Measurements from ENCODE around the gene KCNK1. TPM values are rescaled to one million over a fixed set of nuclear protein-coding genes. Genes with fewer than 3 reads are reported as not detected.
A peak's percentile ranks its signal among the peaks of the same experiment; 100 is the strongest.

The KCNK1 gene
- total RNA-seq, 1 experiment from 2014 or later: 31.1 TPM

DNA sequence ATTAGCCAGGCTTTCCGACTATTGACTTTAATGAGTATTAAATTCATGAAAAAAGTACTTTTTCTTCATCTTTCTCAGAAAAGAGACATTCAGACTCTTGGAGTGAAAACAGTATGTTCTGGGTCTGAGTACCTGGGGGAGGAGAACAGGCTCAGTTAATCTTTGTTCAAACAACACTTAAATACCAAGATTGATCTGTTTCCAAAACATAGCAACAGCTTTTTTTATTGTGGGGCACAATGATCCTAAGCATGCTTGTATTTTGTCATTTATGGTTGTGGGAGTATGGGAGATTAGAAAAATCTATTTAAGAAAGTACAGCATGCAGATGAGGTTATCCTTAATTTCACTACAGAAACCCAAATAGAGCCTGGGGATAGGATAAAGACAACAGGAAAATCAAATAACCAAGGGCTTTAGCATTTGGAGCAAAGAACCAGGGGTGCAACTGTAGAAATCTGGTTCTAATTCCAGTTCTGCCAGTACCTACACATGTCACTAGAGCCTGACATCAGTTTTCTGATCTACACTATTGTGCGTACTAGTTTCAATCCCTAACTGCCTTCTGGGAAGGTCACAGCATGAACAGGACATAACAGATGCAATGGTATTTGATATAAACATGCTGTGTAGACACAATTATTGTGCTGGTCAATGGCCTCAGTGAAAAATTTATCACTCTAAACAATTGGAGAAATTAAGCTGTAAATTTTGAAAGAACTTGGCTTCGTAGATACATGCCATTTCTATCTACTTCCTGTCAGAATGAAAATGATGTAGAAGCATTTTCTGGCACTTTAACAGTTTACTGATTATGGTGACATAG lies 91.2 kb downstream of the KCNK1 start:
- intact Hi-C loops (cut with micrococcal nuclease): no loop called here
- no TSS peak for BruUV-seq (replicated peaks)
- no peaks in the 10 kb centered on the region for H4K20me1 ChIP-seq (ENCODE audit: low read length)
- no peak overlapping the region for H3K27ac ChIP-seq (ENCODE audit: low read length)
- no peak overlapping the region for H3K4me2 ChIP-seq (ENCODE audit: low read length)
- no peaks in the 10 kb centered on the region for H3K27me3 ChIP-seq (ENCODE audit: low read length)
- peaks cover 47% of the 10 kb centered on the region for H3K4me1 ChIP-seq (ENCODE audit: insufficient read depth, low read length)
- no peaks in the 10 kb centered on the region for H3K36me3 ChIP-seq (ENCODE audit: low read depth, low read length)
- H2AFZ ChIP-seq (ENCODE audit: low read length): no peak overlapping the region
- no peak overlapping the region for H3K4me3 ChIP-seq (ENCODE audit: low read length)
- no peak for DNase-seq
- no peaks in the 10 kb centered on the region for H3K9me2 ChIP-seq (replicated peaks; ENCODE audit: low read length)
- H3K9ac ChIP-seq (ENCODE audit: low read length): no peak overlapping the region
- CTCF ChIA-PET: no interaction called here
- H3K79me2 ChIP-seq (ENCODE audit: low read length): no peaks in the 10 kb centered on the region
- H3F3A ChIP-seq (ENCODE audit: low read length, unreplicated experiment): peaks cover 15% of the 10 kb centered on the region
- POLR2A ChIA-PET (ENCODE audit: unreplicated experiment): no interaction called here
- no peaks in the 10 kb centered on the region for H3K9me3 ChIP-seq (ENCODE audit: low read length)
- no peak for ATAC-seq
- no peak for TF ChIP-seq EZH2 (IDR thresholded peaks at IDR 0.05; ENCODE audit: low read length, unreplicated experiment)
- no peak for TF ChIP-seq EZH2phosphoT487 (IDR thresholded peaks at IDR 0.05; ENCODE audit: borderline replicate concordance, low read length)
- TF ChIP-seq, protein P1, sequence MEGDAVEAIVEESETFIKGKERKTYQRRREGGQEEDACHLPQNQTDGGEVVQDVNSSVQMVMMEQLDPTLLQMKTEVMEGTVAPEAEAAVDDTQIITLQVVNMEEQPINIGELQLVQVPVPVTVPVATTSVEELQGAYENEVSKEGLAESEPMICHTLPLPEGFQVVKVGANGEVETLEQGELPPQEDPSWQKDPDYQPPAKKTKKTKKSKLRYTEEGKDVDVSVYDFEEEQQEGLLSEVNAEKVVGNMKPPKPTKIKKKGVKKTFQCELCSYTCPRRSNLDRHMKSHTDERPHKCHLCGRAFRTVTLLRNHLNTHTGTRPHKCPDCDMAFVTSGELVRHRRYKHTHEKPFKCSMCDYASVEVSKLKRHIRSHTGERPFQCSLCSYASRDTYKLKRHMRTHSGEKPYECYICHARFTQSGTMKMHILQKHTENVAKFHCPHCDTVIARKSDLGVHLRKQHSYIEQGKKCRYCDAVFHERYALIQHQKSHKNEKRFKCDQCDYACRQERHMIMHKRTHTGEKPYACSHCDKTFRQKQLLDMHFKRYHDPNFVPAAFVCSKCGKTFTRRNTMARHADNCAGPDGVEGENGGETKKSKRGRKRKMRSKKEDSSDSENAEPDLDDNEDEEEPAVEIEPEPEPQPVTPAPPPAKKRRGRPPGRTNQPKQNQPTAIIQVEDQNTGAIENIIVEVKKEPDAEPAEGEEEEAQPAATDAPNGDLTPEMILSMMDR (conservative IDR thresholded peaks at IDR 0.05; ENCODE audit: low read depth, low read length): no peak

DNA sequence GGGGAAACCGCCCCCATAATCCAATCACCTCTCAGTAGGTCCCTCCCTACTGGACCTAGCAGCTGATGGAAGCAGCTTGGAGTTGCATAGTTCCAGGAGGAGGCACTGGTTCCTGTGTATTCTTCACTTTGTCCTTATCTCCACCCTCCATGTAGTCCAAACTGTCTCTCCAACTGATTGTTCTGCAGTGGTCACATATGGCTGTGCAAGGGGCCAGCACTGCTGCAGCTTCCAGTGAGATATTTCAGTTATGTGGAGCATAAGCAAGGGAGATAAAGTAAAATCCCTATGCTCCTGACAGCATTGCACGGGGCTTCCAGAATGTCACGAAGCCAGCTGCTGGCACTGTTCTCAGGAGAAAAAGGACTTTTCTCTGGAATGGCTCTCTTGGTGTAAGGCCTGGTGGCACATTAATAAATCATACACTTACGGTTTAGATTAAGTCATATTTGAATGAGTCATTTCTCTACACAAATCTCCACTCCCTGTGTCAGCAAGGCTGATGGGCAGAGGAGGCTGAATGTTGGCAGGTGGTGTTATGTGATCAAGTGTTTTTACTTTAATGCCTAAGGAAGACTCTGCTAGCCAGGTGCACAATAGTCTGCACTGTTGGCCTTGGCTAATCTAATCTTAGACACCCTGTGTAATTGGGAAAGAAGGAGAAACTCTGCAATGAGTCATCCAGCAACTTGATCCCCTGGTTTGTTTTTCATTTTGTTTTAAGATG lies 93.4 kb downstream of the KCNK1 start:
- Histone ChIP-seq H3K9ac (ENCODE audit: low read length) (peak overlapping the region; percentile 19; the same call in 1 of the 2 replicates), H3K9me3 (ENCODE audit: low read length) (no peaks in the 10 kb centered on the region), H3F3A (ENCODE audit: low read length, unreplicated experiment) (peaks cover 15% of the 10 kb centered on the region), H3K4me3 (ENCODE audit: low read length) (peak overlapping the region; percentile 17; the same call in 1 of the 2 replicates), H3K79me2 (ENCODE audit: low read length) (no peaks in the 10 kb centered on the region), H3K27me3 (ENCODE audit: low read length) (no peaks in the 10 kb centered on the region), H3K36me3 (ENCODE audit: low read depth, low read length) (no peaks in the 10 kb centered on the region), H3K4me2 (ENCODE audit: low read length) (peak overlapping the region; percentile 56), H4K20me1 (ENCODE audit: low read length) (no peaks in the 10 kb centered on the region), H3K4me1 (ENCODE audit: insufficient read depth, low read length) (peaks cover 47% of the 10 kb centered on the region), H3K9me2 (replicated peaks; ENCODE audit: low read length) (no peaks in the 10 kb centered on the region), H3K27ac (ENCODE audit: low read length) (peak overlapping the region; percentile 84), H2AFZ (ENCODE audit: low read length) (peak overlapping the region; percentile 27)
- POLR2A ChIA-PET (ENCODE audit: unreplicated experiment): no interaction called here
- intact Hi-C loops (cut with micrococcal nuclease): loop anchor here (1.0 kb wide), 1 partner anchor 84 kb away; no protein-coding TSS in a partner anchor
- DNase-seq (peak; percentile 91), ATAC-seq (peak; percentile 91)
- BruUV-seq (replicated peaks): no TSS peak
- CTCF ChIA-PET: no interaction called here
- no peak for TF ChIP-seq EZH2phosphoT487 (IDR thresholded peaks at IDR 0.05; ENCODE audit: borderline replicate concordance, low read length)
- no peak for TF ChIP-seq EZH2 (IDR thresholded peaks at IDR 0.05; ENCODE audit: low read length, unreplicated experiment)
- TF ChIP-seq, protein P1 (conservative IDR thresholded peaks at IDR 0.05; ENCODE audit: low read depth, low read length): no peak

Measured in PC-3 (cell line).